ENCODE measurements around the gene SUCO.

SUCO gene

DNA sequence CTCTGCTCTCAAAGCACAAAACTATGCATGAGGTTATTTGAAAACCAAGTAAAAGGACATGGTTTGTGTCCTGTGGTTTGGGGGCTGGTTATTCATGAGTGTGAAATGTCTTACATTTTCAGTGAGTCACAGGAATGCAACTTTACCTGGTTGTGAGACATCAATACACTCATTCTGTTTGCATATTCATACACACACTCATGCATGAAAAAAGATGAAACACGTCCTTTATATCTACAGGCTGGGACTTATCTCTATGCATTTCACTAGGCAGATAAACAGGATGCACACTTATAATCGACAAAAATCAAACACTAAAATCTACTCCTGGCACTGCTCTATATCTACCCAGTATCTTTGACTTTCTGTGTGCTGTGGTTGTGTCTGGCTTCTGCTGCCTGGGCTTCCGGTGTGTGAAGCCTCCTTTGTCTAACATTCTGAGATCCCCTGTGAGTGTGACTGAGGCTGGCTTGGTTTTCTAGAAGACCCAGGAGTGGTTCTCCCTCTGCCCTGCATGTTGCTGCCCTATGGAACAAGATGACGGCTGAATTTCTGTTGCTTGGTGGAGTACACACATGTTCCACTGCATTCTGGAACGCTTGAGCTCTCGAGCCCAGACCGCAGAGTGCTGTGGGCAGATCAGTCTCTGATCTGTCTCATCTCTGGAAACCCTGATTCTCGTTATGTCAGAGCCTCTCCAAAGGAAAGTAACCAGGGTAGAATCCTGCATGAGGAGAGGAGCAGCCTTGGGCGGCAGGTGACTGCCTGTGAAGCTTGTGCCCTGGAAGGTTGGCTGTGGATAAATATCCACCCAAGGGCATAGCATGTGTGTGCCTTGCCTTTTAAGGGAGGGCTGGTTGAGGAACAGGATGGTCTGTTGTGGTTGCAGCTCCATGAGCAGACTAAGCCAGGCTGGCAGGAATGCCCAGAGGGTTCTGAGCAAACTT is 106.2 kb downstream of the SUCO start:
- Histone ChIP-seq H3K23ac (ENCODE audit: low read depth, low read length, poor library complexity) (no peak overlapping the region), H3K4me2 (ENCODE audit: insufficient read depth, low read length, poor library complexity, severe bottlenecking) (no peak overlapping the region), H3K36me3 (replicated peaks in 1 of 2; ENCODE audit: control insufficient read depth in 2 of 2, insufficient read depth in 2 of 2, low read length in 2 of 2) (no peaks in the 10 kb centered on the region), H4K8ac (ENCODE audit: low read depth, low read length) (no peak overlapping the region), H3K79me1 (ENCODE audit: low read depth, low read length) (no peaks in the 10 kb centered on the region), H2BK15ac (ENCODE audit: low read length) (no peak overlapping the region), H3K14ac (ENCODE audit: low read length) (no peak overlapping the region), H2BK5ac (ENCODE audit: low read length) (no peak overlapping the region), H2AK5ac (ENCODE audit: low read depth, low read length) (no peak overlapping the region), H2BK12ac (ENCODE audit: low read length) (no peak overlapping the region), H2AFZ (ENCODE audit: low read length) (peak overlapping the region; percentile 57), H3K4ac (ENCODE audit: low read length) (no peak overlapping the region), H2BK120ac (ENCODE audit: low read depth, low read length) (no peak overlapping the region), H3K9me3 (replicated peaks in 1 of 2; ENCODE audit: control insufficient read depth in 2 of 2, insufficient read depth in 1 of 2, low read depth in 1 of 2, low read length in 2 of 2) (peaks cover 0 to 2% of the 10 kb centered on the region in 2 donors), H3K18ac (ENCODE audit: low read length) (peak overlapping the region; percentile 15), H3K27me3 (ENCODE audit: control insufficient read depth in 3 of 3, insufficient read depth in 3 of 3, low read depth in 1 of 3, low read length in 3 of 3) (no peaks in the 10 kb centered on the region), H3K9ac (ENCODE audit: low read depth, low read length, poor library complexity) (no peak overlapping the region), H4K91ac (ENCODE audit: low read depth, low read length, poor library complexity) (no peak overlapping the region), H3K4me1 (ENCODE audit: control insufficient read depth in 2 of 2, insufficient read depth in 1 of 2, low read depth in 1 of 2, low read length in 2 of 2) (peaks cover 2 to 3% of the 10 kb centered on the region in 2 donors), H3K4me3 (ENCODE audit: low read length in 2 of 2) (no peak overlapping the region), H3K27ac (replicated peaks; ENCODE audit: low read length) (no peak overlapping the region)
- no CpG with 5 or more reads among the region's 9 CpGs for WGBS, 2 donors (ENCODE audit: extremely low coverage in 2 of 2, insufficient read length in 2 of 2, insufficient replicate concordance in 1 of 2)
- DNase-seq (ENCODE audit: low spot score): no peak

DNA sequence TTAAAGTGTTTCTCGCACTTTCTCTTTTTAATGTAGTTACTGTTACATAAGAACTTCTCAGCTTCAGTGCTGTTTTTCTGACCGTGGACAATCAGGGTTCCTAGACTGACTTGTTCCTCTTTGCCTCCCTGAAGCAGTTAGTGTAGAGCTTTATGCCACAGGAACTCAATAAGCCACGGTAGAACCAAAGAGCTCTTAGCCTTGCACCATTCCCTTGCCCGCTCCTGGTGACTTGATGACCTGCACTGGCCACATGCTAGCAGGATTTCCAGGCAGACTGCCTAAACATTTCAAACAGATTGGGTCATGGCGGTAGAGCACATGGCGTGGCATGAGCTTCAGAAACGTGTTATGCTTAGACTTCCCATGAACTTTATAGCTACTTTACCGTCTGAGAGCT is 107.2 kb downstream of the SUCO start:
- no peak overlapping the region for H3K27ac ChIP-seq (replicated peaks; ENCODE audit: low read length)
- no CpG with 5 or more reads among the region's 8 CpGs for WGBS, 2 donors (ENCODE audit: extremely low coverage in 2 of 2, insufficient read length in 2 of 2, insufficient replicate concordance in 1 of 2)

DNA sequence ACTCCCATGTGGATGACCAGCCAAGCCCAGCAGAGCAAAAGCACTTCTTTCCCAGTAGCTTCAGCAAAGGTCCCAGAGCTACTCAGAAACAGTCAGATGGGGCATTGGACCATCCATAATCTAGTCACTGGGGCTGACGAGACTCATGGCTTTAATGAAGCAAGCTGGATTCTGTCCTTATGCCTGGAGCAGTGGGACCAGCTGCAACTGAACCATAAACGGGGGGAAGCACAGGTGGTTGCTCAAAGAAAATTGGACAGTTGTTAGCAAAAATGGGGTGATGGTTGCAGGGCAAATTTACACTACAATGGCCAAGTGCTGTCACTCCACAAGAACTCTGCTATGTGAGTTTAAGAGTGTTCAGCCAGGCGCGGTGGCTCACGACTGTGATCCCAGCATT is 108.5 kb downstream of the SUCO start:
- WGBS, 2 donors (ENCODE audit: extremely low coverage in 2 of 2, insufficient read length in 2 of 2, insufficient replicate concordance in 1 of 2): no CpG with 5 or more reads among the region's 5 CpGs
- no peak overlapping the region for H2AK5ac ChIP-seq (ENCODE audit: low read depth, low read length)

More for the DNA sequence above, 107.2 kb downstream of the SUCO start:
- H3K9ac ChIP-seq (ENCODE audit: low read depth, low read length, poor library complexity): no peak overlapping the region
- no peak overlapping the region for H2BK120ac ChIP-seq (ENCODE audit: low read depth, low read length)
- no peak overlapping the region for H2BK12ac ChIP-seq (ENCODE audit: low read length)
- H3K4me1 ChIP-seq (ENCODE audit: control insufficient read depth in 2 of 2, insufficient read depth in 1 of 2, low read depth in 1 of 2, low read length in 2 of 2): peaks cover 2 to 3% of the 10 kb centered on the region in 2 donors
- H4K91ac ChIP-seq (ENCODE audit: low read depth, low read length, poor library complexity): no peak overlapping the region
- no peak overlapping the region for H3K4ac ChIP-seq (ENCODE audit: low read length)
- H3K36me3 ChIP-seq (replicated peaks in 1 of 2; ENCODE audit: control insufficient read depth in 2 of 2, insufficient read depth in 2 of 2, low read length in 2 of 2): no peaks in the 10 kb centered on the region
- no peak overlapping the region for H3K14ac ChIP-seq (ENCODE audit: low read length)
- no peak overlapping the region for H2AFZ ChIP-seq (ENCODE audit: low read length)
- no peaks in the 10 kb centered on the region for H3K27me3 ChIP-seq (ENCODE audit: control insufficient read depth in 3 of 3, insufficient read depth in 3 of 3, low read depth in 1 of 3, low read length in 3 of 3)
- H3K23ac ChIP-seq (ENCODE audit: low read depth, low read length, poor library complexity): no peak overlapping the region
- H2BK5ac ChIP-seq (ENCODE audit: low read length): no peak overlapping the region
- no peak overlapping the region for H3K4me3 ChIP-seq (ENCODE audit: low read length in 2 of 2)
- no peak overlapping the region for H2AK5ac ChIP-seq (ENCODE audit: low read depth, low read length)
- H3K79me1 ChIP-seq (ENCODE audit: low read depth, low read length): no peaks in the 10 kb centered on the region
- no peak overlapping the region for H3K18ac ChIP-seq (ENCODE audit: low read length)
- H3K4me2 ChIP-seq (ENCODE audit: insufficient read depth, low read length, poor library complexity, severe bottlenecking): no peak overlapping the region
- no peak overlapping the region for H2BK15ac ChIP-seq (ENCODE audit: low read length)
- DNase-seq (ENCODE audit: low spot score): no peak
- no peak overlapping the region for H4K8ac ChIP-seq (ENCODE audit: low read depth, low read length)
- H3K9me3 ChIP-seq (replicated peaks in 1 of 2; ENCODE audit: control insufficient read depth in 2 of 2, insufficient read depth in 1 of 2, low read depth in 1 of 2, low read length in 2 of 2): peaks cover 0 to 2% of the 10 kb centered on the region in 2 donors

DNA sequence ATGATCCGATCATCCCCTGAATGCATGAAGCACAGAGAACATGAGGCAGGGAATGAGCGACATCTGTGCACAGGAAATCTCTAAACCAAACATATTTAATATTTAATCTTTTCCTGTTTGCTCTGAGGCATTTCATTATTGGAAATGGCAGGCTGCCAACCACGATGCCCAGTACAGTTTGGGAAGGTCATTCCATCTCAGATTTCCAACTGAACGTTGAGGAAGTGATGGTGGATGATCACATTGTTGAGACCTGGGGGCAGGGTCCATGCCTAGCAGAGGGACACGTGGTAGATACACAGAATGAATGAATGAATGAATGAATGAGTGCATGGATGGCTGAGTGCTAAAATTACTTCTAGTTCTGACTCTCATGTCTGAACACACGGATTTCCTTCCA is 110.0 kb downstream of the SUCO start:
- no peak overlapping the region for H2BK12ac ChIP-seq (ENCODE audit: low read length)
- no peak overlapping the region for H4K8ac ChIP-seq (ENCODE audit: low read depth, low read length)
- no CpG with 5 or more reads among the region's 6 CpGs for WGBS, 2 donors (ENCODE audit: extremely low coverage in 2 of 2, insufficient read length in 2 of 2, insufficient replicate concordance in 1 of 2)
- no peaks in the 10 kb centered on the region for H3K36me3 ChIP-seq (replicated peaks in 1 of 2; ENCODE audit: control insufficient read depth in 2 of 2, insufficient read depth in 2 of 2, low read length in 2 of 2)
- H3K23ac ChIP-seq (ENCODE audit: low read depth, low read length, poor library complexity): no peak overlapping the region
- no peak overlapping the region for H3K27ac ChIP-seq (replicated peaks; ENCODE audit: low read length)
- H3K79me1 ChIP-seq (ENCODE audit: low read depth, low read length): no peaks in the 10 kb centered on the region
- H2BK5ac ChIP-seq (ENCODE audit: low read length): no peak overlapping the region
- H3K4me2 ChIP-seq (ENCODE audit: insufficient read depth, low read length, poor library complexity, severe bottlenecking): no peak overlapping the region
- H3K18ac ChIP-seq (ENCODE audit: low read length): no peak overlapping the region
- H3K4me3 ChIP-seq (ENCODE audit: low read length in 2 of 2): no peak overlapping the region
- H3K4ac ChIP-seq (ENCODE audit: low read length): no peak overlapping the region
- no peak overlapping the region for H2BK15ac ChIP-seq (ENCODE audit: low read length)
- no peak overlapping the region for H2BK120ac ChIP-seq (ENCODE audit: low read depth, low read length)
- H3K4me1 ChIP-seq (ENCODE audit: control insufficient read depth in 2 of 2, insufficient read depth in 1 of 2, low read depth in 1 of 2, low read length in 2 of 2): peaks cover 0 to 3% of the 10 kb centered on the region in 2 donors
- no peak overlapping the region for H3K14ac ChIP-seq (ENCODE audit: low read length)
- H3K9ac ChIP-seq (ENCODE audit: low read depth, low read length, poor library complexity): no peak overlapping the region
- DNase-seq (ENCODE audit: low spot score): no peak
- H3K9me3 ChIP-seq (replicated peaks in 1 of 2; ENCODE audit: control insufficient read depth in 2 of 2, insufficient read depth in 1 of 2, low read depth in 1 of 2, low read length in 2 of 2): no peaks in the 10 kb centered on the region
- H2AFZ ChIP-seq (ENCODE audit: low read length): no peak overlapping the region
- no peak overlapping the region for H4K91ac ChIP-seq (ENCODE audit: low read depth, low read length, poor library complexity)
- no peak overlapping the region for H2AK5ac ChIP-seq (ENCODE audit: low read depth, low read length)
- H3K27me3 ChIP-seq (ENCODE audit: control insufficient read depth in 3 of 3, insufficient read depth in 3 of 3, low read depth in 1 of 3, low read length in 3 of 3): no peaks in the 10 kb centered on the region

More for the DNA sequence above, 108.5 kb downstream of the SUCO start:
- H3K9me3 ChIP-seq (replicated peaks in 1 of 2; ENCODE audit: control insufficient read depth in 2 of 2, insufficient read depth in 1 of 2, low read depth in 1 of 2, low read length in 2 of 2): peaks cover 0 to 2% of the 10 kb centered on the region in 2 donors
- H3K4ac ChIP-seq (ENCODE audit: low read length): no peak overlapping the region
- no peak overlapping the region for H2AFZ ChIP-seq (ENCODE audit: low read length)
- no peak overlapping the region for H3K23ac ChIP-seq (ENCODE audit: low read depth, low read length, poor library complexity)
- no peak overlapping the region for H4K8ac ChIP-seq (ENCODE audit: low read depth, low read length)
- H3K27me3 ChIP-seq (ENCODE audit: control insufficient read depth in 3 of 3, insufficient read depth in 3 of 3, low read depth in 1 of 3, low read length in 3 of 3): no peaks in the 10 kb centered on the region
- no peak overlapping the region for H2BK12ac ChIP-seq (ENCODE audit: low read length)
- H3K27ac ChIP-seq (replicated peaks; ENCODE audit: low read length): no peak overlapping the region
- no peak overlapping the region for H2BK5ac ChIP-seq (ENCODE audit: low read length)
- H3K4me2 ChIP-seq (ENCODE audit: insufficient read depth, low read length, poor library complexity, severe bottlenecking): no peak overlapping the region
- no peak for DNase-seq (ENCODE audit: low spot score)
- no peaks in the 10 kb centered on the region for H3K79me1 ChIP-seq (ENCODE audit: low read depth, low read length)
- no peak overlapping the region for H3K9ac ChIP-seq (ENCODE audit: low read depth, low read length, poor library complexity)
- peaks cover 2 to 3% of the 10 kb centered on the region in 2 donors for H3K4me1 ChIP-seq (ENCODE audit: control insufficient read depth in 2 of 2, insufficient read depth in 1 of 2, low read depth in 1 of 2, low read length in 2 of 2)
- no peak overlapping the region for H3K18ac ChIP-seq (ENCODE audit: low read length)
- H3K36me3 ChIP-seq (replicated peaks in 1 of 2; ENCODE audit: control insufficient read depth in 2 of 2, insufficient read depth in 2 of 2, low read length in 2 of 2): no peaks in the 10 kb centered on the region
- no peak overlapping the region for H4K91ac ChIP-seq (ENCODE audit: low read depth, low read length, poor library complexity)
- no peak overlapping the region for H3K4me3 ChIP-seq (ENCODE audit: low read length in 2 of 2)
- no peak overlapping the region for H2BK120ac ChIP-seq (ENCODE audit: low read depth, low read length)
- H3K14ac ChIP-seq (ENCODE audit: low read length): no peak overlapping the region
- H2BK15ac ChIP-seq (ENCODE audit: low read length): no peak overlapping the region

Measured in neuronal stem cell (in vitro differentiated cells).